SU-DHL-6 (cell line): ENCODE data around the gene TMPRSS2.

Source experiments
- H2AFZ ChIP-seq: fragments of 200-600 bp; sonication (generic); 2 replicates; pipeline ENCODE4 v1.6.1; 2014; ENCODE audit warnings: low read depth, mild to moderate bottlenecking, moderate library complexity, mixed read lengths, antibody characterized with exemption, low read length; ENCODE audit not compliant: severe bottlenecking
- H3F3A ChIP-seq: fragments of 200-600 bp; shearing (Covaris generic); 2 replicates; pipeline ENCODE4 v1.6.0; 2016; ENCODE audit warnings: antibody characterized with exemption, mild to moderate bottlenecking; ENCODE audit not compliant: insufficient read depth
- H3K27ac ChIP-seq: fragments of 200-600 bp; sonication (generic); 2 replicates; pipeline ENCODE4 v1.5.1; 2016; ENCODE audit warnings: low read depth, mild to moderate bottlenecking, low read length, moderate library complexity, mixed read lengths
- H3K27me3 ChIP-seq: fragments of 200-600 bp; sonication (generic), shearing (Covaris generic); 2 replicates; pipeline ENCODE4 v1.6.0; 2014; ENCODE audit warnings: mild to moderate bottlenecking, low read length
- H3K36me3 ChIP-seq: fragments of 200-600 bp; sonication (generic); 2 replicates; pipeline ENCODE4 v1.6.1; 2014; ENCODE audit warnings: mild to moderate bottlenecking, low read length, mixed read lengths
- H3K4me2 ChIP-seq: fragments of 300-600, 200-600 bp; shearing (Covaris generic), sonication (generic); 2 replicates; pipeline ENCODE4 v1.6.0; 2014; ENCODE audit warnings: low read length, low read depth, mild to moderate bottlenecking; ENCODE audit not compliant: poor library complexity, severe bottlenecking
- H3K4me3 ChIP-seq: fragments of 200-600 bp; sonication (generic); 2 replicates; pipeline ENCODE4 v1.5.1; 2014; ENCODE audit warnings: antibody characterized with exemption, low read length, mild to moderate bottlenecking, mixed read lengths; ENCODE audit not compliant: insufficient read depth, poor library complexity, severe bottlenecking
- H3K79me2 ChIP-seq: fragments of 200-600 bp; sonication (generic); 2 replicates; pipeline ENCODE4 v1.6.1; 2014; ENCODE audit warnings: mild to moderate bottlenecking, low read length, moderate library complexity; ENCODE audit not compliant: insufficient read depth
- H3K9ac ChIP-seq: fragments of 200-600 bp; sonication (generic); 2 replicates; pipeline ENCODE4 v1.7.0; 2014; ENCODE audit warnings: mild to moderate bottlenecking, low read length
- H3K9me2 ChIP-seq: fragments of 200-600 bp; sonication (generic); replicated peaks from 2 replicates; pipeline ENCODE4 v1.6.1; 2014; ENCODE audit warnings: low read length; ENCODE audit not compliant: insufficient read depth
- H3K9me3 ChIP-seq: fragments of 200-600 bp; sonication (generic); 2 replicates; pipeline ENCODE4 v1.6.1; 2014; ENCODE audit warnings: low read length, mixed read lengths; ENCODE audit not compliant: insufficient read depth
- H4K20me1 ChIP-seq: fragments of 200-600 bp; sonication (generic); 2 replicates; pipeline ENCODE4 v1.6.1; 2014; ENCODE audit warnings: low read depth, mild to moderate bottlenecking, antibody characterized with exemption, low read length, moderate library complexity, mixed read lengths
- EZH2phosphoT487 ChIP-seq: fragments of 200-600 bp; sonication (generic), shearing (Covaris generic); conservative IDR thresholded peaks from 2 replicates; pipeline ENCODE4 v1.6.1; 2018; ENCODE audit warnings: mild to moderate bottlenecking, antibody characterized with exemption, low read length, moderate library complexity, mixed read lengths
- TF ChIP-seq, protein P1 (sequence below): fragments of 200-600 bp; sonication (generic); IDR thresholded peaks from one replicate; pipeline ENCODE4 v1.5.1; 2017; ENCODE audit warnings: antibody characterized with exemption, mild to moderate bottlenecking, low read length, moderate library complexity; ENCODE audit not compliant: insufficient read depth, poor library complexity, severe bottlenecking

Gene TMPRSS2

DNA sequence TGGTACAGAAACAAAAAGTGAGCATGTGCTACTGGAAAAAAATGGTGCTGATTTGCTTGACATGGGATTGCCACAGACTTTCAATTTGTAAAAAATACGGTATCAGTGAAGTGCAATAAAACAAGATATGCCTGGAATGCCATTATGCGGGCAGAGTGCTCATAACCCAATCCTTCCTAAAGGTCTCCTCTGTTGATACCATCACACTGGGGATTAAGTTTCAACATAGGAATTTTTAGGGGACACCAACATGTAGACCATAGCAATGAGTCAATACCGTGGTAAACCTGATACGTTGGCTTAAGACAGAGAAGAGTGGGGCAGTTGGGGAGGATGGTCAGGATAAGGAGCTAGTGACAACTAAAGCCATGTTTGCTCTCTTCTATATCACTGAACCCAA, 61.4 kb downstream of the TMPRSS2 start:
- H3K36me3 ChIP-seq, result no peaks in the 10 kb centered on the region

GRCh38 chr21:41445465-41445862, 62.5 kb downstream of the TMPRSS2 start:
- Histone ChIP-seq H3K9me3 (no peaks in the 10 kb centered on the region), H3K79me2 (no peaks in the 10 kb centered on the region), H2AFZ (no peak overlapping the region), H4K20me1 (no peaks in the 10 kb centered on the region), H3K9ac (no peak overlapping the region), H3K36me3 (no peaks in the 10 kb centered on the region), H3K4me3 (no peak overlapping the region), H3K4me2 (no peak overlapping the region), H3K27ac (no peak overlapping the region), H3K27me3 (no peaks in the 10 kb centered on the region), H3F3A (no peaks in the 10 kb centered on the region), H3K9me2 (no peaks in the 10 kb centered on the region)
- no peak for TF ChIP-seq EZH2phosphoT487
- TF ChIP-seq, protein P1, sequence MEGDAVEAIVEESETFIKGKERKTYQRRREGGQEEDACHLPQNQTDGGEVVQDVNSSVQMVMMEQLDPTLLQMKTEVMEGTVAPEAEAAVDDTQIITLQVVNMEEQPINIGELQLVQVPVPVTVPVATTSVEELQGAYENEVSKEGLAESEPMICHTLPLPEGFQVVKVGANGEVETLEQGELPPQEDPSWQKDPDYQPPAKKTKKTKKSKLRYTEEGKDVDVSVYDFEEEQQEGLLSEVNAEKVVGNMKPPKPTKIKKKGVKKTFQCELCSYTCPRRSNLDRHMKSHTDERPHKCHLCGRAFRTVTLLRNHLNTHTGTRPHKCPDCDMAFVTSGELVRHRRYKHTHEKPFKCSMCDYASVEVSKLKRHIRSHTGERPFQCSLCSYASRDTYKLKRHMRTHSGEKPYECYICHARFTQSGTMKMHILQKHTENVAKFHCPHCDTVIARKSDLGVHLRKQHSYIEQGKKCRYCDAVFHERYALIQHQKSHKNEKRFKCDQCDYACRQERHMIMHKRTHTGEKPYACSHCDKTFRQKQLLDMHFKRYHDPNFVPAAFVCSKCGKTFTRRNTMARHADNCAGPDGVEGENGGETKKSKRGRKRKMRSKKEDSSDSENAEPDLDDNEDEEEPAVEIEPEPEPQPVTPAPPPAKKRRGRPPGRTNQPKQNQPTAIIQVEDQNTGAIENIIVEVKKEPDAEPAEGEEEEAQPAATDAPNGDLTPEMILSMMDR, result no peak

More for the DNA sequence above, 61.4 kb downstream of the TMPRSS2 start:
- TF ChIP-seq, protein P1, result no peak
- no peak for TF ChIP-seq EZH2phosphoT487
- H3K79me2 ChIP-seq, result no peaks in the 10 kb centered on the region
- no peaks in the 10 kb centered on the region for H3K27me3 ChIP-seq
- no peaks in the 10 kb centered on the region for H4K20me1 ChIP-seq
- no peaks in the 10 kb centered on the region for H3K9me3 ChIP-seq
- H3K27ac ChIP-seq, result no peak overlapping the region
- no peak overlapping the region for H3K9ac ChIP-seq
- no peaks in the 10 kb centered on the region for H3K9me2 ChIP-seq
- no peak overlapping the region for H2AFZ ChIP-seq
- H3K4me3 ChIP-seq, result no peak overlapping the region
- no peak overlapping the region for H3K4me2 ChIP-seq
- H3F3A ChIP-seq, result no peaks in the 10 kb centered on the region

GRCh38 chr21:41444703-41445464, 63.1 kb downstream of the TMPRSS2 start:
- Histone ChIP-seq H3F3A (no peaks in the 10 kb centered on the region), H3K9me3 (no peaks in the 10 kb centered on the region), H3K27me3 (no peaks in the 10 kb centered on the region), H3K79me2 (no peaks in the 10 kb centered on the region), H3K9ac (no peak overlapping the region), H3K9me2 (no peaks in the 10 kb centered on the region), H2AFZ (no peak overlapping the region), H3K4me2 (no peak overlapping the region), H3K4me3 (no peak overlapping the region), H4K20me1 (no peaks in the 10 kb centered on the region), H3K36me3 (no peaks in the 10 kb centered on the region), H3K27ac (no peak overlapping the region)
- TF ChIP-seq, protein P1, result no peak
- TF ChIP-seq EZH2phosphoT487, result no peak
